HepG2 (cell line): ENCODE results near the gene TAS2R19. TPM values are rescaled to one million over a fixed set of nuclear protein-coding genes. Genes with fewer than 3 reads are reported as not detected.

Source experiments
- BRD4 ChIP-seq: sonication (generic); formaldehyde crosslinking; IDR thresholded peaks from 2 replicates; pipeline ENCODE4 v1.4.0; 2020; ENCODE audit warnings: missing genetic modification reagents
- IKZF4 ChIP-seq: sonication (generic); formaldehyde crosslinking; IDR thresholded peaks from 2 replicates; pipeline ENCODE4 v1.5.1; 2020; ENCODE audit warnings: borderline replicate concordance, mild to moderate bottlenecking, low read depth, missing genetic modification reagents; ENCODE audit errors: not compliant biosample characterization
- MAFG ChIP-seq: sonication (generic); formaldehyde crosslinking; IDR thresholded peaks from 2 replicates; pipeline ENCODE4 v1.5.1; 2020; ENCODE audit warnings: mild to moderate bottlenecking, missing genetic modification reagents
- NR2F6 ChIP-seq, 2 experiments: IDR thresholded peaks; 2 replicates each; pipeline ENCODE4 v1.6.1; 2016; ENCODE audit warnings: antibody characterized with exemption in 1 of 2, mild to moderate bottlenecking in 1 of 2
- PCBP2 ChIP-seq: fragments of 200-400 bp; formaldehyde crosslinking; optimal IDR thresholded peaks from 2 replicates; pipeline ENCODE3; 2018; ENCODE audit warnings: low read length, low read depth; ENCODE audit not compliant: poor library complexity, severe bottlenecking
- RXRB ChIP-seq: IDR thresholded peaks from 2 replicates; pipeline ENCODE4 v1.6.1; 2016; ENCODE audit warnings: borderline replicate concordance, missing genetic modification reagents, missing compliant biosample characterization
- ZNF121 ChIP-seq: sonication (generic); formaldehyde crosslinking; IDR thresholded peaks from 2 replicates; pipeline ENCODE4 v1.5.0; 2020; ENCODE audit warnings: mild to moderate bottlenecking, missing genetic modification reagents
- ZNF260 ChIP-seq: sonication (generic); formaldehyde crosslinking; IDR thresholded peaks from 2 replicates; pipeline ENCODE4 v1.4.0; 2020; ENCODE audit warnings: missing genetic modification reagents, low read depth, mild to moderate bottlenecking, borderline replicate concordance
- ZNF33B ChIP-seq: sonication (generic); formaldehyde crosslinking; IDR thresholded peaks from 2 replicates; pipeline ENCODE4 v1.5.1; 2020; ENCODE audit warnings: mild to moderate bottlenecking, missing genetic modification reagents
- ZNF569 ChIP-seq: sonication (generic); formaldehyde crosslinking; IDR thresholded peaks from 2 replicates; pipeline ENCODE4 v1.5.0; 2020; ENCODE audit warnings: mild to moderate bottlenecking, missing genetic modification reagents, moderate library complexity, borderline replicate concordance
- ZNF598 ChIP-seq: sonication (generic); formaldehyde crosslinking; IDR thresholded peaks from 2 replicates; pipeline ENCODE4 v1.5.1; 2020; ENCODE audit warnings: mild to moderate bottlenecking, missing genetic modification reagents, borderline replicate concordance
- ZNF616 ChIP-seq: sonication (generic); formaldehyde crosslinking; IDR thresholded peaks from 2 replicates; pipeline ENCODE4 v1.5.0; 2020; ENCODE audit warnings: low read depth, mild to moderate bottlenecking, missing genetic modification reagents
- ZNF792 ChIP-seq: IDR thresholded peaks from 2 replicates; pipeline ENCODE4 v1.6.1; 2016
- polyA plus RNA-seq, 8 experiments: library from polyadenylated mRNA; depleted of rRNA in 3 of 8; stranded (reverse) in 7 of 8; unstranded in 1 of 8; fragments of >200 nt; fragmentation: Illumina TruSeq in 4 of 8; extraction: Trizol in 4 of 8; gene quantifications; 2 replicates each; pipeline versions ENCODE4 v1.2.1 to v1.2.3, GENCODE V29; 2011 to 2016; ENCODE audit warnings: low read depth in 4 of 8, missing spikeins in 1 of 8, mixed read lengths in 1 of 8; ENCODE audit not compliant: insufficient read depth in 1 of 8
- total RNA-seq, 5 experiments: library from RNA; depleted of rRNA; stranded (reverse); fragments of >200 nt; fragmentation: Illumina TruSeq; extraction: Trizol; gene quantifications; 2 replicates each; pipeline ENCODE4 v1.2.3, GENCODE V29; 2016; ENCODE audit warnings: low read depth in 1 of 5
- TF ChIP-seq, protein P1 (sequence below): sonication (generic); formaldehyde crosslinking; IDR thresholded peaks from 2 replicates; pipeline ENCODE4 v1.8.0; 2022; ENCODE audit warnings: missing genetic modification reagents, mild to moderate bottlenecking, borderline replicate concordance
- TF ChIP-seq, protein P2 (sequence below): sonication (generic); formaldehyde crosslinking; IDR thresholded peaks from 2 replicates; pipeline ENCODE4 v1.4.0; 2020; ENCODE audit warnings: mild to moderate bottlenecking, missing genetic modification reagents
- TF ChIP-seq, protein P3 (sequence below), 2 experiments: fragments of 450-650 bp in 1 of 2; sonication (generic) in 1 of 2; formaldehyde crosslinking; IDR thresholded peaks; 2 replicates each; pipeline versions ENCODE4 v1.5.0 to v1.8.0; 2020 to 2022; ENCODE audit warnings: mild to moderate bottlenecking in 1 of 2, missing genetic modification reagents in 1 of 2
- TF ChIP-seq, protein P4 (sequence below): sonication (generic); formaldehyde crosslinking; IDR thresholded peaks from 2 replicates; pipeline ENCODE4 v1.4.0; 2020; ENCODE audit warnings: low read depth, mild to moderate bottlenecking, missing genetic modification reagents
- TF ChIP-seq, protein P5 (sequence below): sonication (generic); formaldehyde crosslinking; IDR thresholded peaks from 2 replicates; pipeline ENCODE4 v1.4.0; 2020; ENCODE audit warnings: missing genetic modification reagents

The TAS2R19 gene
- total and polyA plus RNA-seq, 2 of the 13 experiments (the other 11 are each of a cell fraction or from before 2014, with no cell fraction given) = 0.62 to 5.3 TPM

DNA sequence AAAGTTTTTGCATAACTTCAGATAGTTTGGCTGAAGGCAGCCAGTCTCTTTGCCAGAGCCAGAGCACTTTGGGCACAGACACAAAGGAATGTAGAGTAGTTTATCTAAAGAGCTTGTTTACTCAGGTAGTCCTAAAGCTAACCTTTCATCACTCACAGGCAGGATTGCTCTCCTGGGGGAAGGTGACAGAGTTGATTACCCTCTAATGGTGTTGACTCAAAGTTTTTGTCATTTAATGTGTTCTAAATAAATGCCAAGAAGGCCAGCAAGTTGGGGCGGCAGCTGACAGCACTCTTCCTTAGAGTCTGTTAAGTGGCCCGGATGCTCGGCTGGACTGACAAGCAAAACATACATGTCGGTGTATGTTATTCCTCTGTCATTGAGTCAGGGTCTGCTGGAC, 49.0 kb upstream of the TAS2R19 start (continued):
- TF ChIP-seq, protein P1, sequence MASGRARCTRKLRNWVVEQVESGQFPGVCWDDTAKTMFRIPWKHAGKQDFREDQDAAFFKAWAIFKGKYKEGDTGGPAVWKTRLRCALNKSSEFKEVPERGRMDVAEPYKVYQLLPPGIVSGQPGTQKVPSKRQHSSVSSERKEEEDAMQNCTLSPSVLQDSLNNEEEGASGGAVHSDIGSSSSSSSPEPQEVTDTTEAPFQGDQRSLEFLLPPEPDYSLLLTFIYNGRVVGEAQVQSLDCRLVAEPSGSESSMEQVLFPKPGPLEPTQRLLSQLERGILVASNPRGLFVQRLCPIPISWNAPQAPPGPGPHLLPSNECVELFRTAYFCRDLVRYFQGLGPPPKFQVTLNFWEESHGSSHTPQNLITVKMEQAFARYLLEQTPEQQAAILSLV (CRISPR knock-in tag) = no peak
- TF ChIP-seq BRD4 (CRISPR knock-in tag) (no peak), RXRB (CRISPR knock-in tag) (peak; percentile 31; the same call in 1 of the 2 replicates), PCBP2 (no peak), ZNF616 (no peak), ZNF569 (no peak), ZNF121 (CRISPR knock-in tag) (no peak), MAFG (CRISPR knock-in tag) (no peak), ZNF260 (no peak), ZNF598 (no peak), ZNF33B (CRISPR knock-in tag) (no peak), IKZF4 (CRISPR knock-in tag) (no peak), NR2F6 (IDR thresholded peaks at IDR 0.05) (peak; percentile 60; the same call in 1 of the 2 replicates), NR2F6 (CRISPR knock-in tag; IDR thresholded peaks at IDR 0.05) (no peak), ZNF792 (CRISPR knock-in tag) (no peak)
- TF ChIP-seq, protein P2, sequence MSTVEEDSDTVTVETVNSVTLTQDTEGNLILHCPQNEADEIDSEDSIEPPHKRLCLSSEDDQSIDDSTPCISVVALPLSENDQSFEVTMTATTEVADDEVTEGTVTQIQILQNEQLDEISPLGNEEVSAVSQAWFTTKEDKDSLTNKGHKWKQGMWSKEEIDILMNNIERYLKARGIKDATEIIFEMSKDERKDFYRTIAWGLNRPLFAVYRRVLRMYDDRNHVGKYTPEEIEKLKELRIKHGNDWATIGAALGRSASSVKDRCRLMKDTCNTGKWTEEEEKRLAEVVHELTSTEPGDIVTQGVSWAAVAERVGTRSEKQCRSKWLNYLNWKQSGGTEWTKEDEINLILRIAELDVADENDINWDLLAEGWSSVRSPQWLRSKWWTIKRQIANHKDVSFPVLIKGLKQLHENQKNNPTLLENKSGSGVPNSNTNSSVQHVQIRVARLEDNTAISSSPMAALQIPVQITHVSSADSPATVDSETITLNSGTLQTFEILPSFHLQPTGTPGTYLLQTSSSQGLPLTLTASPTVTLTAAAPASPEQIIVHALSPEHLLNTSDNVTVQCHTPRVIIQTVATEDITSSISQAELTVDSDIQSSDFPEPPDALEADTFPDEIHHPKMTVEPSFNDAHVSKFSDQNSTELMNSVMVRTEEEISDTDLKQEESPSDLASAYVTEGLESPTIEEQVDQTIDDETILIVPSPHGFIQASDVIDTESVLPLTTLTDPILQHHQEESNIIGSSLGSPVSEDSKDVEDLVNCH (CRISPR knock-in tag) = no peak
- TF ChIP-seq, protein P3, sequence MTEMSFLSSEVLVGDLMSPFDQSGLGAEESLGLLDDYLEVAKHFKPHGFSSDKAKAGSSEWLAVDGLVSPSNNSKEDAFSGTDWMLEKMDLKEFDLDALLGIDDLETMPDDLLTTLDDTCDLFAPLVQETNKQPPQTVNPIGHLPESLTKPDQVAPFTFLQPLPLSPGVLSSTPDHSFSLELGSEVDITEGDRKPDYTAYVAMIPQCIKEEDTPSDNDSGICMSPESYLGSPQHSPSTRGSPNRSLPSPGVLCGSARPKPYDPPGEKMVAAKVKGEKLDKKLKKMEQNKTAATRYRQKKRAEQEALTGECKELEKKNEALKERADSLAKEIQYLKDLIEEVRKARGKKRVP (CRISPR knock-in tag; IDR thresholded peaks at IDR 0.05) = peak in 1 of 2 experiments; percentile 70; a peak in 2 of 4 replicates
- TF ChIP-seq, protein P4, sequence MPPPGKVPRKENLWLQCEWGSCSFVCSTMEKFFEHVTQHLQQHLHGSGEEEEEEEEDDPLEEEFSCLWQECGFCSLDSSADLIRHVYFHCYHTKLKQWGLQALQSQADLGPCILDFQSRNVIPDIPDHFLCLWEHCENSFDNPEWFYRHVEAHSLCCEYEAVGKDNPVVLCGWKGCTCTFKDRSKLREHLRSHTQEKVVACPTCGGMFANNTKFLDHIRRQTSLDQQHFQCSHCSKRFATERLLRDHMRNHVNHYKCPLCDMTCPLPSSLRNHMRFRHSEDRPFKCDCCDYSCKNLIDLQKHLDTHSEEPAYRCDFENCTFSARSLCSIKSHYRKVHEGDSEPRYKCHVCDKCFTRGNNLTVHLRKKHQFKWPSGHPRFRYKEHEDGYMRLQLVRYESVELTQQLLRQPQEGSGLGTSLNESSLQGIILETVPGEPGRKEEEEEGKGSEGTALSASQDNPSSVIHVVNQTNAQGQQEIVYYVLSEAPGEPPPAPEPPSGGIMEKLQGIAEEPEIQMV (CRISPR knock-in tag) = no peak
- TF ChIP-seq, protein P5, sequence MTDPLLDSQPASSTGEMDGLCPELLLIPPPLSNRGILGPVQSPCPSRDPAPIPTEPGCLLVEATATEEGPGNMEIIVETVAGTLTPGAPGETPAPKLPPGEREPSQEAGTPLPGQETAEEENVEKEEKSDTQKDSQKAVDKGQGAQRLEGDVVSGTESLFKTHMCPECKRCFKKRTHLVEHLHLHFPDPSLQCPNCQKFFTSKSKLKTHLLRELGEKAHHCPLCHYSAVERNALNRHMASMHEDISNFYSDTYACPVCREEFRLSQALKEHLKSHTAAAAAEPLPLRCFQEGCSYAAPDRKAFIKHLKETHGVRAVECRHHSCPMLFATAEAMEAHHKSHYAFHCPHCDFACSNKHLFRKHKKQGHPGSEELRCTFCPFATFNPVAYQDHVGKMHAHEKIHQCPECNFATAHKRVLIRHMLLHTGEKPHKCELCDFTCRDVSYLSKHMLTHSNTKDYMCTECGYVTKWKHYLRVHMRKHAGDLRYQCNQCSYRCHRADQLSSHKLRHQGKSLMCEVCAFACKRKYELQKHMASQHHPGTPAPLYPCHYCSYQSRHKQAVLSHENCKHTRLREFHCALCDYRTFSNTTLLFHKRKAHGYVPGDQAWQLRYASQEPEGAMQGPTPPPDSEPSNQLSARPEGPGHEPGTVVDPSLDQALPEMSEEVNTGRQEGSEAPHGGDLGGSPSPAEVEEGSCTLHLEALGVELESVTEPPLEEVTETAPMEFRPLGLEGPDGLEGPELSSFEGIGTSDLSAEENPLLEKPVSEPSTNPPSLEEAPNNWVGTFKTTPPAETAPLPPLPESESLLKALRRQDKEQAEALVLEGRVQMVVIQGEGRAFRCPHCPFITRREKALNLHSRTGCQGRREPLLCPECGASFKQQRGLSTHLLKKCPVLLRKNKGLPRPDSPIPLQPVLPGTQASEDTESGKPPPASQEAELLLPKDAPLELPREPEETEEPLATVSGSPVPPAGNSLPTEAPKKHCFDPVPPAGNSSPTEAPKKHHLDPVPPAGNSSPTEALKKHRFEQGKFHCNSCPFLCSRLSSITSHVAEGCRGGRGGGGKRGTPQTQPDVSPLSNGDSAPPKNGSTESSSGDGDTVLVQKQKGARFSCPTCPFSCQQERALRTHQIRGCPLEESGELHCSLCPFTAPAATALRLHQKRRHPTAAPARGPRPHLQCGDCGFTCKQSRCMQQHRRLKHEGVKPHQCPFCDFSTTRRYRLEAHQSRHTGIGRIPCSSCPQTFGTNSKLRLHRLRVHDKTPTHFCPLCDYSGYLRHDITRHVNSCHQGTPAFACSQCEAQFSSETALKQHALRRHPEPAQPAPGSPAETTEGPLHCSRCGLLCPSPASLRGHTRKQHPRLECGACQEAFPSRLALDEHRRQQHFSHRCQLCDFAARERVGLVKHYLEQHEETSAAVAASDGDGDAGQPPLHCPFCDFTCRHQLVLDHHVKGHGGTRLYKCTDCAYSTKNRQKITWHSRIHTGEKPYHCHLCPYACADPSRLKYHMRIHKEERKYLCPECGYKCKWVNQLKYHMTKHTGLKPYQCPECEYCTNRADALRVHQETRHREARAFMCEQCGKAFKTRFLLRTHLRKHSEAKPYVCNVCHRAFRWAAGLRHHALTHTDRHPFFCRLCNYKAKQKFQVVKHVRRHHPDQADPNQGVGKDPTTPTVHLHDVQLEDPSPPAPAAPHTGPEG = no peak
